Keratinocyte (primary cell): ENCODE measurements around the gene MICAL2. TPM values are rescaled to one million over a fixed set of nuclear protein-coding genes. Genes with fewer than 3 reads are reported as not detected.

Experiments used
- DNase-seq: peaks from one replicate; pipeline ENCODE4 v3.0.0-alpha.2; 2011; ENCODE audit warnings: low read depth, missing footprints, low spot score
- FAIRE-seq: peaks from 2 replicates; lab custom pipeline; 2011; peaks lifted over from hg19 to GRCh38; lab: Jason Lieb, UNC
- H2AFZ ChIP-seq: 2 replicates; pipeline ENCODE4 v1.6.0; 2012; ENCODE audit warnings: low read length, control low read depth, inconsistent platforms; ENCODE audit not compliant: control insufficient read depth
- H3K27ac ChIP-seq: 2 replicates; pipeline ENCODE4 v1.5.1; 2011; ENCODE audit warnings: low read length; ENCODE audit not compliant: control insufficient read depth, insufficient read depth
- H3K27me3 ChIP-seq: 3 replicates; pipeline ENCODE4 v1.6.0; 2011; ENCODE audit warnings: low read length; ENCODE audit not compliant: control insufficient read depth, insufficient read depth; ENCODE audit errors: extremely low read depth
- H3K36me3 ChIP-seq, 2 experiments: 2 replicates in 1 of 2; 3 replicates in 1 of 2; pipeline ENCODE4 v1.5.1; 2011; ENCODE audit warnings: low read length in 2 of 2, mild to moderate bottlenecking in 1 of 2; ENCODE audit not compliant: control insufficient read depth in 2 of 2, insufficient read depth in 2 of 2; ENCODE audit errors: extremely low read depth in 1 of 2
- H3K4me1 ChIP-seq: 3 replicates; pipeline ENCODE4 v1.5.1; 2011; ENCODE audit warnings: low read length; ENCODE audit not compliant: control insufficient read depth, insufficient read depth; ENCODE audit errors: extremely low read depth
- H3K4me2 ChIP-seq: 3 replicates; pipeline ENCODE4 v1.6.0; 2011; ENCODE audit warnings: low read depth, low read length; ENCODE audit not compliant: control insufficient read depth, insufficient read depth; ENCODE audit errors: extremely low read depth
- H3K4me3 ChIP-seq, 3 experiments: fragments of 200-600 bp in 1 of 3; sonication (generic) in 1 of 3; 2 replicates in 2 of 3; 3 replicates in 1 of 3; pipeline ENCODE4 v1.5.1; 2011 to 2016; ENCODE audit warnings: low read length in 3 of 3, mild to moderate bottlenecking in 3 of 3, control low read depth in 2 of 3, inconsistent platforms in 1 of 3, low read depth in 1 of 3, mixed read lengths in 1 of 3, mixed run types in 1 of 3, moderate library complexity in 1 of 3; ENCODE audit not compliant: control insufficient read depth in 2 of 3, insufficient read depth in 2 of 3; ENCODE audit errors: extremely low read depth in 1 of 3
- H3K79me2 ChIP-seq: 2 replicates; pipeline ENCODE4 v1.6.0; 2012; ENCODE audit warnings: low read length; ENCODE audit not compliant: control insufficient read depth, insufficient read depth
- H3K9ac ChIP-seq: 3 replicates; pipeline ENCODE4 v1.6.0; 2011; ENCODE audit warnings: low read length; ENCODE audit not compliant: control insufficient read depth, insufficient read depth; ENCODE audit errors: extremely low read depth
- H3K9me1 ChIP-seq: 3 replicates; pipeline ENCODE4 v1.6.0; 2011; ENCODE audit warnings: low read length; ENCODE audit not compliant: control insufficient read depth, insufficient read depth; ENCODE audit errors: extremely low read depth
- H3K9me3 ChIP-seq: 2 replicates; pipeline ENCODE4 v1.5.1; 2012; ENCODE audit warnings: low read depth, low read length; ENCODE audit not compliant: control insufficient read depth
- H4K20me1 ChIP-seq: 3 replicates; pipeline ENCODE4 v1.6.0; 2011; ENCODE audit warnings: low read length; ENCODE audit not compliant: control insufficient read depth, insufficient read depth; ENCODE audit errors: extremely low read depth
- EZH2 ChIP-seq: IDR thresholded peaks from one replicate; pipeline ENCODE4 v1.6.1; 2012; ENCODE audit warnings: inconsistent platforms, mild to moderate bottlenecking, low read length, moderate library complexity
- dilution Hi-C: fragments of 300-500 bp; cut with MboI; formaldehyde crosslinking; loops from one replicate; pipeline ENCODE4 v1.7.0; 2020; ENCODE audit warnings: low sequenced_read_pairs; ENCODE audit not compliant: extremely low pct_ligation_motif_present
- polyA plus RNA-seq, 5 experiments: library from polyadenylated mRNA; depleted of rRNA in 3 of 5; stranded (reverse) in 3 of 5; stranded (forward) in 1 of 5; unstranded in 1 of 5; fragments of >200 nt; gene quantifications; 1 replicate in 1 of 5; 2 replicates in 3 of 5; 3 replicates in 1 of 5; pipeline versions ENCODE4 v1.2.1 to v1.2.3, GENCODE V29; 2011 to 2012; ENCODE audit warnings: missing spikeins in 2 of 5, low read depth in 1 of 5, low replicate concordance in 1 of 5
- TF ChIP-seq, protein P1 (sequence below), 3 experiments: IDR thresholded peaks in 1 of 3; conservative IDR thresholded peaks in 1 of 3; optimal IDR thresholded peaks in 1 of 3; 2 replicates in 2 of 3; 3 replicates in 1 of 3; pipeline versions ENCODE3 to v1.5.1; 2011; ENCODE audit warnings: low read length in 3 of 3, mild to moderate bottlenecking in 3 of 3, moderate library complexity in 2 of 3, control low read depth in 1 of 3, inconsistent platforms in 1 of 3; ENCODE audit not compliant: insufficient read depth in 2 of 3; ENCODE audit errors: extremely low read depth in 1 of 3

MICAL2 gene
- polyA plus RNA-seq, 1 donor (not counting 4 experiments of a cell fraction or from before 2014, with no cell fraction given): 83.9 TPM

DNA sequence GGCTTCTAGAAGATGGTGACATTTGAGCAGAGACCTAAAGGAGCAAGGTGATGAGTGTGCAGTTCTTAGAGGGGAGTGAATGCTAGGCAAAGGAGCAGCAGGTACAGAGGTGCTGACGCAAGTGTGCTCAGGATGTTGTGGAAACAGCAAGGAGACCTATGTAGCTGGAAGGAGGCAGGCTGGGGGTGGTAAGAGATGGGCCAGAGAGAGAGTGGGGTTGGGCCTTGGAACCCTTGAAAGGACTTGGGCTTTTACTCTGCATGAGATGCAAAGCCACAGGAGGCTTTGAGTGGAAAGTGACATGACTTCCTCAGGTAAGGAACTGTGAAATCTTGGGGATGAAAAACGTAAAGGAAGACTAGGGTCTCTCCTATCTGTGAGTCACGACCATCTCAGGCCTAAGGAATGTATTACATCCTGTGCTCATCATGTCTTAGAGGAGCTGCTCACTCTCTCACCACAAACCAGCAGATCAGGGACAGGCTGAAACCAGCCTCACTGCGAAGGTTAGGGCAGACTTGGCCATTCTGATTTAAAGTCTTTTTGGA lies 65.4 kb downstream of the MICAL2 start:
- peaks cover 4 to 31% of the 10 kb centered on the region in 2 experiments for H3K36me3 ChIP-seq
- peak overlapping the region; percentile 55 for H3K4me2 ChIP-seq
- no peaks in the 10 kb centered on the region for H3K9me1 ChIP-seq
- H4K20me1 ChIP-seq: no peaks in the 10 kb centered on the region
- H3K79me2 ChIP-seq: peaks cover 63% of the 10 kb centered on the region
- DNase-seq (peak; percentile 82), FAIRE-seq (peak; percentile 93)
- peaks cover 89% of the 10 kb centered on the region for H3K4me1 ChIP-seq
- H3K4me3 ChIP-seq: no peak overlapping the region
- H3K9me3 ChIP-seq: no peaks in the 10 kb centered on the region
- H3K27ac ChIP-seq: peak overlapping the region; percentile 98
- TF ChIP-seq EZH2: no peak
- peak overlapping the region; percentile 77 for H3K9ac ChIP-seq
- H3K27me3 ChIP-seq: no peaks in the 10 kb centered on the region
- no peak overlapping the region for H2AFZ ChIP-seq
- dilution Hi-C loops: no loop called here

DNA sequence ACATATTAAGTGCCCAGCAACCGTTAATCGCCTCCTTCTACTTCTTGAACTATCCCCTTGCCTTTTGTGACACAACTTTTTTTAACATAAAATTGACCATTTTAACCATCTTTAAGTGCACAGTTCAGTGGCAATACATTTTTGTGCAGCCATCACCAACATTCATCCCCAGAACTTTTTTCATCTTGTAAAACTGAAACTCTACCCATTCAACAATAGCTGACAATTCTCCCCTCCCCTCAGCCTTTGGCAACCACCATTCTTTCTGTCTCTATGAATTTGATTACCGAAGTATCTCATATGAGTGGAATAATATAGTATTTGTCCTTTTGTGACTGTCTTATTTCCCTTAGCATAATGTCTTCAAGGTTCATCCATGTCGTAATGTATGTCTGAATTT lies 66.0 kb downstream of the MICAL2 start:
- Histone ChIP-seq H3K9me3 (no peaks in the 10 kb centered on the region), H3K4me1 (peaks cover 93% of the 10 kb centered on the region), H3K9ac (peak overlapping the region; percentile 77), H4K20me1 (no peaks in the 10 kb centered on the region), H3K36me3 (peaks cover 2 to 25% of the 10 kb centered on the region in 2 experiments), H2AFZ (no peak overlapping the region), H3K9me1 (no peaks in the 10 kb centered on the region), H3K27ac (peak overlapping the region; percentile 98), H3K4me2 (peak overlapping the region; percentile 55), H3K4me3 (no peak overlapping the region), H3K27me3 (no peaks in the 10 kb centered on the region), H3K79me2 (peaks cover 59% of the 10 kb centered on the region)
- dilution Hi-C loops: no loop called here
- DNase-seq (no peak), FAIRE-seq (no peak)
- TF ChIP-seq, protein P1, sequence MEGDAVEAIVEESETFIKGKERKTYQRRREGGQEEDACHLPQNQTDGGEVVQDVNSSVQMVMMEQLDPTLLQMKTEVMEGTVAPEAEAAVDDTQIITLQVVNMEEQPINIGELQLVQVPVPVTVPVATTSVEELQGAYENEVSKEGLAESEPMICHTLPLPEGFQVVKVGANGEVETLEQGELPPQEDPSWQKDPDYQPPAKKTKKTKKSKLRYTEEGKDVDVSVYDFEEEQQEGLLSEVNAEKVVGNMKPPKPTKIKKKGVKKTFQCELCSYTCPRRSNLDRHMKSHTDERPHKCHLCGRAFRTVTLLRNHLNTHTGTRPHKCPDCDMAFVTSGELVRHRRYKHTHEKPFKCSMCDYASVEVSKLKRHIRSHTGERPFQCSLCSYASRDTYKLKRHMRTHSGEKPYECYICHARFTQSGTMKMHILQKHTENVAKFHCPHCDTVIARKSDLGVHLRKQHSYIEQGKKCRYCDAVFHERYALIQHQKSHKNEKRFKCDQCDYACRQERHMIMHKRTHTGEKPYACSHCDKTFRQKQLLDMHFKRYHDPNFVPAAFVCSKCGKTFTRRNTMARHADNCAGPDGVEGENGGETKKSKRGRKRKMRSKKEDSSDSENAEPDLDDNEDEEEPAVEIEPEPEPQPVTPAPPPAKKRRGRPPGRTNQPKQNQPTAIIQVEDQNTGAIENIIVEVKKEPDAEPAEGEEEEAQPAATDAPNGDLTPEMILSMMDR (optimal IDR thresholded peaks at IDR 0.05 in 1 of 3, IDR thresholded peaks at IDR 0.05 in 1 of 3, conservative IDR thresholded peaks at IDR 0.05 in 1 of 3; ENCODE audit: extremely low read depth in 1 of 3, insufficient read depth in 2 of 3, low read length in 3 of 3): no peak
- no peak for TF ChIP-seq EZH2
